Mesothelial cell of epicardium (in vitro differentiated cells): Measurements from ENCODE around the gene GMDS. TPM values are rescaled to one million over a fixed set of nuclear protein-coding genes. Genes with fewer than 3 reads are reported as not detected.

Experiments
- DNase-seq, 2 experiments: peaks; one replicate each; pipeline ENCODE4 v3.0.0; 2021; ENCODE audit warnings: low spot score in 2 of 2; ENCODE audit not compliant: unreplicated experiment in 2 of 2
- H3K27ac Mint-ChIP-seq: 2 replicates; pipeline ENCODE4 v1.8.0; 2021; ENCODE audit warnings: mixed read lengths
- H3K27me3 Mint-ChIP-seq: 2 replicates; pipeline ENCODE4 v1.8.0; 2021; ENCODE audit warnings: low read depth, mixed read lengths
- H3K36me3 Mint-ChIP-seq: 2 replicates; pipeline ENCODE4 v1.8.0; 2021; ENCODE audit warnings: mixed read lengths
- H3K4me1 Mint-ChIP-seq: 2 replicates; pipeline ENCODE4 v1.8.0; 2021; ENCODE audit warnings: mixed read lengths
- H3K4me3 Mint-ChIP-seq: 2 replicates; pipeline ENCODE4 v1.8.0; 2021; ENCODE audit warnings: mild to moderate bottlenecking, moderate library complexity, mixed read lengths
- H3K9me3 Mint-ChIP-seq: 2 replicates; pipeline ENCODE4 v1.8.0; 2021; ENCODE audit warnings: mixed read lengths
- total RNA-seq: library from RNA; stranded (reverse); gene quantifications from 3 replicates; pipeline ENCODE4 v1.2.1, GENCODE V29; 2021
- TF ChIP-seq, protein P1 (sequence below): fragments of 200-600 bp; sonication (generic); IDR thresholded peaks from one replicate; pipeline ENCODE4 v1.5.0; 2021; ENCODE audit warnings: antibody characterized with exemption; ENCODE audit not compliant: unreplicated experiment

The GMDS gene
- total RNA-seq, 1 donor from 2014 or later: 39.9 TPM

DNA sequence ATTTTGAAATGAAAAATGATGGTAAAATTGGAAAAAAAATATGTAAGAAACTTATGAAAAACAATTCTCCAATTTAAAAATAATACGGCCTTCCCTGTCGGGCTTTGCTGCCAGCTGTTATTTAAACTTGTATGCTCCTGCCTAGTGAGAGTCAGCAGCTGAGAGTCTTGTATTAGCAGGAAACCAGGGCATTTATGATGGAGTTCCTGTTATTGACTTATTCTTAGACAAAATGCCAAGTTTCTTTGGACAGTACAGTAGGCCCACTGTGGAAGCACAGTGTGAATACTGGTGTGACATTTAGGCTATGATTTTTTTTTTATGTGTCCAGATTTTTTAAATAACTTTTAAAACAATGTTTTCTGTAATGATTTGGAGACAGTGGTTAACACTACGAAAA, 42.1 kb downstream of the GMDS start:
- peaks cover 10% of the 10 kb centered on the region for H3K36me3 Mint-ChIP-seq
- no peak overlapping the region for H3K27ac Mint-ChIP-seq
- DNase-seq: no peak
- H3K27me3 Mint-ChIP-seq: peaks cover 3% of the 10 kb centered on the region
- peaks cover 8% of the 10 kb centered on the region for H3K9me3 Mint-ChIP-seq
- TF ChIP-seq, protein P1, sequence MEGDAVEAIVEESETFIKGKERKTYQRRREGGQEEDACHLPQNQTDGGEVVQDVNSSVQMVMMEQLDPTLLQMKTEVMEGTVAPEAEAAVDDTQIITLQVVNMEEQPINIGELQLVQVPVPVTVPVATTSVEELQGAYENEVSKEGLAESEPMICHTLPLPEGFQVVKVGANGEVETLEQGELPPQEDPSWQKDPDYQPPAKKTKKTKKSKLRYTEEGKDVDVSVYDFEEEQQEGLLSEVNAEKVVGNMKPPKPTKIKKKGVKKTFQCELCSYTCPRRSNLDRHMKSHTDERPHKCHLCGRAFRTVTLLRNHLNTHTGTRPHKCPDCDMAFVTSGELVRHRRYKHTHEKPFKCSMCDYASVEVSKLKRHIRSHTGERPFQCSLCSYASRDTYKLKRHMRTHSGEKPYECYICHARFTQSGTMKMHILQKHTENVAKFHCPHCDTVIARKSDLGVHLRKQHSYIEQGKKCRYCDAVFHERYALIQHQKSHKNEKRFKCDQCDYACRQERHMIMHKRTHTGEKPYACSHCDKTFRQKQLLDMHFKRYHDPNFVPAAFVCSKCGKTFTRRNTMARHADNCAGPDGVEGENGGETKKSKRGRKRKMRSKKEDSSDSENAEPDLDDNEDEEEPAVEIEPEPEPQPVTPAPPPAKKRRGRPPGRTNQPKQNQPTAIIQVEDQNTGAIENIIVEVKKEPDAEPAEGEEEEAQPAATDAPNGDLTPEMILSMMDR: no peak
- no peak overlapping the region for H3K4me3 Mint-ChIP-seq
- no peaks in the 10 kb centered on the region for H3K4me1 Mint-ChIP-seq

DNA sequence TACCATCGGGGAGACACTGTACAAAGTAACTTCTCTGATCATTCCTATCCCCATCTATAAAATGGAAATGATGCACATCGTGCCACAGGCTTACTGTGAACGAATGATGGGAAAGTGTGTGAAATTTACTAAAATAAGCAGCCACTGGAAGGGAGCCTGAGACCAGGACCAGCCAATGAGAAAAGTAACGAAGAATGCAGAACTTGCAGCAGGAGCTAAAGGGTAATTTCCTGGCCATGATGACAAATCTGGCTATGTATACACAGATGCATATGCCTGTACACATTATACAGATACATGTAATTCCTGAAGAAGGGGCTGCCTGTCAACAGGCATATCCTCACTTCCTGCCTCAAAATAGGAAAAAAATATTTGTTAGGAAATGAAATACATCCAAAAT, 47.4 kb downstream of the GMDS start:
- DNase-seq: no peak
- H3K27me3 Mint-ChIP-seq: peaks cover 5% of the 10 kb centered on the region

DNA sequence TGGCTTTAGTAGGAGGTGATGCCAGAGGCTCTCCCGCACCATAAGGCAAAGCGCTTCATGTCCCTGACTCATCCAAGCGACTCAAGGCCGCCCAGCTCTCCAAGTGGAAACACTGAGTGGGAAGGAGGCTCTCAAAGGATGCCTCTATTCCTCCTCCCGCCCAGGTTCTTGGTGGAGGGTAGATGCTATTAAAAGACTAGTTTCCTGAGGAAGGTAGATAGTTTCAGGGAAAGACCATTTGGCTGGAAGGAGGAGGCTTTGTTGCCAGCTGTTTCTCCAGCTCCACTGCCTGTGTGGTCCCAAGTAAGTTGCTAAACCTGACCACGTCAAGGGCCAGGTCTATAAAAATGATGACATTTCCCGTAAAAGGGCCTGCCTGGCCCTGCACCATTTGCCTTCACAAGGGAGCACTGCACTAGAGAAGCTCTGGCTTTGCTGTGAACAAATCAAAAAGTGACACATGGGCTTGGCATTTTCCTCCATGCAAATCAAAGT, 48.2 kb downstream of the GMDS start:
- peaks cover 8% of the 10 kb centered on the region for H3K4me1 Mint-ChIP-seq
- H3K36me3 Mint-ChIP-seq: no peaks in the 10 kb centered on the region
- H3K4me3 Mint-ChIP-seq: no peak overlapping the region
- no peak for DNase-seq
- H3K27me3 Mint-ChIP-seq: peaks cover 5% of the 10 kb centered on the region
- H3K9me3 Mint-ChIP-seq: no peaks in the 10 kb centered on the region
- TF ChIP-seq, protein P1: no peak
- no peak overlapping the region for H3K27ac Mint-ChIP-seq

More for the DNA sequence above, 47.4 kb downstream of the GMDS start:
- no peaks in the 10 kb centered on the region for H3K9me3 Mint-ChIP-seq
- H3K4me3 Mint-ChIP-seq: no peak overlapping the region
- H3K4me1 Mint-ChIP-seq: peaks cover 8% of the 10 kb centered on the region
- H3K36me3 Mint-ChIP-seq: no peaks in the 10 kb centered on the region
- no peak overlapping the region for H3K27ac Mint-ChIP-seq
- TF ChIP-seq, protein P1: no peak

DNA sequence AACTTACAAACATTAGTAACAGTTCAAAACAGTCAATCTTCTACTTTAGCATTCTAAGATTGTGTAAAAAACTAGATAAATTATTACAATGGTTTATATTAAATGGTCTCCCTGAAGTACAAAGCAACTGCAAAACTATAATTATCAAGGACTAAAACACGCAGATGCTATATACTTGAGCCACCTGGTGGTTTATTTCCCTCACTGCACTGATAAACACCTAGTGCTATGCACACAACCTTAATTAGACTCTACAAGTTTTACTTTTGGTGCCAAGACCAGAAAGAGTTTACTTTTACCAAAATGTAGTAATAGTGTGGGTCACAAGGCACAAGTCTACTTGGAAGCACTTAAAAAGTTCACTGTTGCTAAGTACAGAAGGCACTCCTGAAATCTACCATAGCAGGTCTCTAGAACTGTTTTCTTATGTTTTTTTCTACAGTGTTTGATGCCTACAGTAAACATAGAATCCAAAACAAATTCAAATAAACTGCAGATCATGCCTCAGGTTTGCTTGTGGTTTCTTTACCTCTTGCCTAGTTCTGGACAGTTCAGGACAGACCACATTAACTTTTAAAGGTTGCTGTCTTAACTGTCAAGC, 49.2 kb downstream of the GMDS start:
- TF ChIP-seq, protein P1: peak; percentile 88
- H3K4me1 Mint-ChIP-seq: peaks cover 8% of the 10 kb centered on the region
- H3K9me3 Mint-ChIP-seq: no peaks in the 10 kb centered on the region
- H3K27ac Mint-ChIP-seq: no peak overlapping the region
- H3K4me3 Mint-ChIP-seq: no peak overlapping the region
- no peaks in the 10 kb centered on the region for H3K36me3 Mint-ChIP-seq
- DNase-seq: no peak
- peaks cover 5% of the 10 kb centered on the region for H3K27me3 Mint-ChIP-seq

DNA sequence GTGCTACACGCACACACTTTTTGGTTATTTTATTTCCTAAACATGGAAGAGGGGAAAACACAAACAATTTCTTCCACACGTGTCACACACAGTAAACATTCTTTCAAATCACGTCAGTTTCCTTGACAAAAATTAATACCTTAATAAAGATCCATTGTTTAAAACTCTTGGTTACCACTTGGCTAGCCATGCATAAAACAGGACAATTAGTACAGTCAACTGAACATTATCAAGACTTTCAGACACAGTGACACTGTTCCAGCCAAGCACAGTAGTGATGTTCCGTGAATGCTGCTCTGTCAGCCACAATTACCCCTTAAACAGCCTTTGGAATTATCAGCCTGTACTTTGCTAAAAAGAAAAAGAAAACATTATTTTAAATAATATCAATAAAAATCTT, 50.8 kb downstream of the GMDS start:
- Mint-ChIP-seq H3K4me3 (no peak overlapping the region), H3K4me1 (peaks cover 14% of the 10 kb centered on the region), H3K27ac (no peak overlapping the region), H3K27me3 (peaks cover 5% of the 10 kb centered on the region), H3K9me3 (no peaks in the 10 kb centered on the region), H3K36me3 (no peaks in the 10 kb centered on the region)
- DNase-seq: no peak
- TF ChIP-seq, protein P1: no peak

DNA sequence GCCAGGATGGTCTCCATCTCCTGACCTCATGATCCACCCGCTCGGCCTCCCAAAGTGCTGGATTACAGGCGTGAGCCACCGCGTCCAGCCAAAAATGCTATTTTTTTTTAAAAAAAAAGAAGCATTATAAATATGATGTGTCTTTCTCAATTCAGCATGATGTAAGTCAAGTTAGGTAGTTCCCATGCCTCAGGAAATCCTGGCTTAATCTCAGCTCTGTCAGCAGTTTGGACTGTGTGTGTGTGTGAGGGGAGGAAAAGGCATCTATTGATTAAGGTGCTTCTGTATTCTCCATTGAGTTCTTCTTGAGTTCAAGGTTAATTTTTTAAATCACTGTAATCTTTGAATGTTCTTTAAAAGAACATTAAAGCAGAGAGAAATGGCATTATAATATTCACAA, 51.5 kb downstream of the GMDS start:
- no peaks in the 10 kb centered on the region for H3K9me3 Mint-ChIP-seq
- no peak for DNase-seq
- peaks cover 19% of the 10 kb centered on the region for H3K4me1 Mint-ChIP-seq

More for the DNA sequence above, 51.5 kb downstream of the GMDS start:
- H3K4me3 Mint-ChIP-seq: no peak overlapping the region
- TF ChIP-seq, protein P1: no peak
- H3K27ac Mint-ChIP-seq: no peak overlapping the region
- peaks cover 5% of the 10 kb centered on the region for H3K27me3 Mint-ChIP-seq
- no peaks in the 10 kb centered on the region for H3K36me3 Mint-ChIP-seq
